Vagina (tissue), 2 donors: ENCODE results near the gene KLC3. TPM values are rescaled to one million over a fixed set of nuclear protein-coding genes. Genes with fewer than 3 reads are reported as not detected.

Experiments used
- DNase-seq, 2 donors: peaks; one replicate each; pipeline ENCODE4 v3.0.0-alpha.2; 2017; ENCODE audit errors: extremely low spot score in 2 of 2
- H3K27ac ChIP-seq: fragments of 200-600 bp; sonication (generic); one replicate; pipeline ENCODE4 v1.5.1; 2019
- H3K27me3 ChIP-seq: fragments of 200-600 bp; sonication (generic); one replicate; pipeline ENCODE4 v1.5.1; 2019
- H3K36me3 ChIP-seq, 2 donors: fragments of 200-600 bp; sonication (generic); one replicate each; pipeline ENCODE4 v1.5.1; 2017 to 2019
- H3K4me1 ChIP-seq: fragments of 200-600 bp; sonication (generic); one replicate; pipeline ENCODE4 v1.5.1; 2019
- H3K4me3 ChIP-seq, 2 donors: fragments of 200-600 bp; sonication (generic); 1 replicate in 1 of 2; 2 replicates in 1 of 2; pipeline ENCODE4 v1.5.1; 2016 to 2019
- H3K9me3 ChIP-seq: fragments of 200-600 bp; sonication (generic); one replicate; pipeline ENCODE4 v1.5.1; 2019
- POLR2A ChIP-seq, 2 donors: fragments of 450-650 bp; IDR thresholded peaks; one replicate each; pipeline ENCODE4 v1.6.1; 2017; ENCODE audit warnings: antibody characterized with exemption in 2 of 2, mild to moderate bottlenecking in 2 of 2, moderate library complexity in 2 of 2
- POLR2AphosphoS5 ChIP-seq, 2 donors: sonication (generic); formaldehyde crosslinking; IDR thresholded peaks; one replicate each; pipeline ENCODE4 v1.9.0; 2017; ENCODE audit warnings: antibody characterized with exemption in 2 of 2, mild to moderate bottlenecking in 2 of 2, low read depth in 1 of 2; ENCODE audit not compliant: insufficient read depth in 1 of 2
- intact Hi-C: fragments of 100-400 bp; cut with DNase I; formaldehyde crosslinking; loops from one replicate; pipeline ENCODE4 v1.15.1; 2023
- total RNA-seq: library from RNA; depleted of rRNA; stranded (reverse); fragments of >200 nt; gene quantifications from one replicate; pipeline ENCODE4 v1.2.3, GENCODE V29; 2016
- TF ChIP-seq, protein P1 (sequence below), 3 experiments: fragments of 450-650 bp in 2 of 3; fragments of 200-600 bp in 1 of 3; sonication (generic) in 1 of 3; IDR thresholded peaks; one replicate each; pipeline ENCODE4 v1.5.1; 2017 to 2019; ENCODE audit warnings: antibody characterized with exemption in 3 of 3, mild to moderate bottlenecking in 2 of 3, moderate library complexity in 2 of 3

Gene KLC3
- total RNA-seq, 1 donor from 2014 or later = 20.9 TPM

GRCh38 chr19:45350477-45351058 is 10.0 kb downstream of the KLC3 start:
- H3K36me3 ChIP-seq = peaks cover 0 to 13% of the 10 kb centered on the region in 2 donors
- TF ChIP-seq, protein P1, sequence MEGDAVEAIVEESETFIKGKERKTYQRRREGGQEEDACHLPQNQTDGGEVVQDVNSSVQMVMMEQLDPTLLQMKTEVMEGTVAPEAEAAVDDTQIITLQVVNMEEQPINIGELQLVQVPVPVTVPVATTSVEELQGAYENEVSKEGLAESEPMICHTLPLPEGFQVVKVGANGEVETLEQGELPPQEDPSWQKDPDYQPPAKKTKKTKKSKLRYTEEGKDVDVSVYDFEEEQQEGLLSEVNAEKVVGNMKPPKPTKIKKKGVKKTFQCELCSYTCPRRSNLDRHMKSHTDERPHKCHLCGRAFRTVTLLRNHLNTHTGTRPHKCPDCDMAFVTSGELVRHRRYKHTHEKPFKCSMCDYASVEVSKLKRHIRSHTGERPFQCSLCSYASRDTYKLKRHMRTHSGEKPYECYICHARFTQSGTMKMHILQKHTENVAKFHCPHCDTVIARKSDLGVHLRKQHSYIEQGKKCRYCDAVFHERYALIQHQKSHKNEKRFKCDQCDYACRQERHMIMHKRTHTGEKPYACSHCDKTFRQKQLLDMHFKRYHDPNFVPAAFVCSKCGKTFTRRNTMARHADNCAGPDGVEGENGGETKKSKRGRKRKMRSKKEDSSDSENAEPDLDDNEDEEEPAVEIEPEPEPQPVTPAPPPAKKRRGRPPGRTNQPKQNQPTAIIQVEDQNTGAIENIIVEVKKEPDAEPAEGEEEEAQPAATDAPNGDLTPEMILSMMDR (IDR thresholded peaks at IDR 0.05) = no peak
- TF ChIP-seq POLR2A (IDR thresholded peaks at IDR 0.05) (no peak), POLR2AphosphoS5 (IDR thresholded peaks at IDR 0.05; ENCODE audit: insufficient read depth in 1 of 2, low read depth in 1 of 2) (no peak)
- no peaks in the 10 kb centered on the region for H3K9me3 ChIP-seq
- H3K4me3 ChIP-seq = no peak overlapping the region
- intact Hi-C loops = no loop called here
- DNase-seq = no peak
- no peaks in the 10 kb centered on the region for H3K27me3 ChIP-seq
- H3K4me1 ChIP-seq = peaks cover 1% of the 10 kb centered on the region
- no peak overlapping the region for H3K27ac ChIP-seq

- no peaks in the 10 kb centered on the region for H3K27me3 ChIP-seq
- peaks cover 0 to 13% of the 10 kb centered on the region in 2 donors for H3K36me3 ChIP-seq
- no peak overlapping the region for H3K27ac ChIP-seq
- H3K4me3 ChIP-seq = no peak overlapping the region
- H3K4me1 ChIP-seq = no peaks in the 10 kb centered on the region
- TF ChIP-seq POLR2A (IDR thresholded peaks at IDR 0.05) = no peak
- TF ChIP-seq, protein P1 (IDR thresholded peaks at IDR 0.05) = no peak
- TF ChIP-seq POLR2AphosphoS5 (IDR thresholded peaks at IDR 0.05; ENCODE audit: insufficient read depth in 1 of 2, low read depth in 1 of 2) = no peak
- intact Hi-C loops = no loop called here
- no peaks in the 10 kb centered on the region for H3K9me3 ChIP-seq
- DNase-seq = no peak
These were observed 10.9 kb downstream of the KLC3 start for GRCh38 chr19:45351401-45351952.

DNA sequence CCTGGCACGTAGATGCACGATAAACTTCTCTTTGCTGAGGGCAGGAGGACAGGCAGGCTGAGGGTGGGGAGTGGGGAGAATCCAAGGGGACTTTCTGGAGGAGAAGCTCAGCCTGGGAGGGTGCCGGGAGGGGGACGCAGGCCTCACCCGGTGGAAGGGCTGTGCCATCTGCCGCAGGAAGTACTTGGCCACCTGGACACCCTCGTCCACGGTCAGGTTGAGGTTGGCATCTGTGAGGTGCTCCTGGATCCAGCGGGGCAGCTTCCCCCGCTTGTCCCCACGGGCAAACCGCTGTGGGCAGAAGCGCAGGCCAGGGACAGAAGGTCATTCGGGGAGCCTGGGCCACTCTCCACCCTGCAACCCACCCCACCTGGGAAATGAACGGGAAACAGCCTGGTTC is 11.5 kb downstream of the KLC3 start:
- Histone ChIP-seq H3K4me1 (no peaks in the 10 kb centered on the region), H3K27me3 (no peaks in the 10 kb centered on the region), H3K4me3 (no peak overlapping the region), H3K27ac (no peak overlapping the region), H3K9me3 (no peaks in the 10 kb centered on the region), H3K36me3 (peaks cover 0 to 13% of the 10 kb centered on the region in 2 donors)
- intact Hi-C loops = no loop called here
- no peak for DNase-seq
- no peak for TF ChIP-seq POLR2A (IDR thresholded peaks at IDR 0.05)
- TF ChIP-seq POLR2AphosphoS5 (IDR thresholded peaks at IDR 0.05; ENCODE audit: insufficient read depth in 1 of 2, low read depth in 1 of 2) = no peak
- TF ChIP-seq, protein P1 (IDR thresholded peaks at IDR 0.05) = no peak

GRCh38 chr19:45352471-45352870 is 11.9 kb downstream of the KLC3 start:
- TF ChIP-seq, protein P1 (IDR thresholded peaks at IDR 0.05) = no peak
- TF ChIP-seq POLR2AphosphoS5 (IDR thresholded peaks at IDR 0.05; ENCODE audit: insufficient read depth in 1 of 2, low read depth in 1 of 2) (no peak), POLR2A (IDR thresholded peaks at IDR 0.05) (no peak)
- DNase-seq = no peak
- no peaks in the 10 kb centered on the region for H3K9me3 ChIP-seq

More at GRCh38 chr19:45352471-45352870, 11.9 kb downstream of the KLC3 start:
- H3K27ac ChIP-seq = no peak overlapping the region
- no peak overlapping the region for H3K4me3 ChIP-seq
- intact Hi-C loops = no loop called here
- peaks cover 0 to 13% of the 10 kb centered on the region in 2 donors for H3K36me3 ChIP-seq
- no peaks in the 10 kb centered on the region for H3K27me3 ChIP-seq
- H3K4me1 ChIP-seq = no peaks in the 10 kb centered on the region
